AG08395 (cell line): ENCODE measurements around the gene ISL1.

Experiments
- DNase-seq: peaks from one replicate; pipeline ENCODE4 v3.0.0; 2012; ENCODE audit warnings: mixed read lengths, low spot score

The ISL1 gene

GRCh38 chr5:51386916-51387883 is 4.0 kb downstream of the ISL1 start:
- no peak for DNase-seq

DNA sequence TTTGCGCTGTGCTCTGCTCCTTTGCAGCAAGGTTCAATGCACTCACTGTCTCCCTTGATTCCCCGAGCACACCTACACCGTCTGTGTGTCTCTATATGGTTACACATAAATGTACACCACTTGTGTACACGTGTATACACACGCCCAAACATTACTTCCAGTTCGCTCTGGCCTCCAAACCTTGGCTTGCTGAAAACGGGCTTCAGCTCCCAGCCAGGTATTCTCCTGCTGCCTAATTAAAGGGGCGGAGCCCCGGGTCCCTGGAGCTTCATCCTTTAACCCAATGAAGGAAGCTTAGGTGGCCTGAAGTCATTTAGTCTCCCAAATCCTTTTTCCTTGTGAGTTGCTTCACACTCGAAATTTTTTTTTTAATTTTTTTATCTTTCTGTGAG is 4.6 kb downstream of the ISL1 start:
- no peak for DNase-seq

- no peak for DNase-seq
These were observed 5.4 kb downstream of the ISL1 start for GRCh38 chr5:51388488-51389287.

GRCh38 chr5:51389288-51389576 is 6.0 kb downstream of the ISL1 start:
- no peak for DNase-seq

GRCh38 chr5:51389577-51390463 is 6.6 kb downstream of the ISL1 start:
- DNase-seq = no peak

GRCh38 chr5:51391175-51391574 is 7.9 kb downstream of the ISL1 start:
- no peak for DNase-seq

DNA sequence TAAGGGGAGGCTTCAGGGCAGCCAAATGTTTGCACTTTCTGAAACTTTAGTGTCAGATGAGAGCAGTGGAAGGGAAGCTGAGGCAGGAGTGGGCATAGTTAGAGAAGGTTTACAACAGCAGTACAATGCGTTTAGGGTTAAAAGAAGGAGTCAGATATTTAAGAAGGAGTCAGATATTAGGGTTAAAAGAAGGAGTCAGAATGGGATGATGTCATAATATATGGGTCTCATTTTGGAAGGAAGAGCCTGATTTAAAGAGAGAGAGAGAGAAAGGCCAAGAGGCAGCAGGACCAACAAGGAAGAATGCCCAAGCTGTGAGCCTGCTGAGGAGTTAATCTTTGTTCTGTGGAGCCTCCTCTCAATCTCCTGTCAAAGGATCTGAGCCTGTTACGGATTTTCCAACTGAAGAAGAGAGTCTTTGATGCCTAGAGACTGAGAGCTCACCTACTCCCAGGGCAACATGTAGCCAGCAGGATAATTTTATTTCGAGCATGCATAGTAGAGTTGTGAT is 9.5 kb downstream of the ISL1 start:
- DNase-seq = no peak

DNA sequence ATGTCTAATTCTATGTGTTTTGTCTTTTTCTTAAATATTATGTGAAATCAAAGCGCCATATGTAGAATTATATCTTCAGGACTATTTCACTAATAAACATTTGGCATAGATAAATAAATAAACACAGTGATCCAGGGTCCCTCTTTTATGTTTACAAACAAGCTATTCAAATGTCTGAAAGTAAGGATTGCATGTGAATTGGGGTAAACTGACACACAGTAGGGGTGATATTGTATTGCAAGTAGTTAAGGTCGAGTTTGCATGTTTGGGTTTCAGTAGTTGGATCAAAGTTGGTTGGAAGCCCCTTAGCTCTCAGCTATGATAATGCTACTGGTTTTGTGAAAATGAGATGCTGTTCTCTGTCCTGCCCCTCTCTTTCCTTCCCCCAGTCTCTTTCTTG is 11.4 kb downstream of the ISL1 start:
- no peak for DNase-seq

GRCh38 chr5:51395245-51395644 is 12.0 kb downstream of the ISL1 start:
- no peak for DNase-seq

DNA sequence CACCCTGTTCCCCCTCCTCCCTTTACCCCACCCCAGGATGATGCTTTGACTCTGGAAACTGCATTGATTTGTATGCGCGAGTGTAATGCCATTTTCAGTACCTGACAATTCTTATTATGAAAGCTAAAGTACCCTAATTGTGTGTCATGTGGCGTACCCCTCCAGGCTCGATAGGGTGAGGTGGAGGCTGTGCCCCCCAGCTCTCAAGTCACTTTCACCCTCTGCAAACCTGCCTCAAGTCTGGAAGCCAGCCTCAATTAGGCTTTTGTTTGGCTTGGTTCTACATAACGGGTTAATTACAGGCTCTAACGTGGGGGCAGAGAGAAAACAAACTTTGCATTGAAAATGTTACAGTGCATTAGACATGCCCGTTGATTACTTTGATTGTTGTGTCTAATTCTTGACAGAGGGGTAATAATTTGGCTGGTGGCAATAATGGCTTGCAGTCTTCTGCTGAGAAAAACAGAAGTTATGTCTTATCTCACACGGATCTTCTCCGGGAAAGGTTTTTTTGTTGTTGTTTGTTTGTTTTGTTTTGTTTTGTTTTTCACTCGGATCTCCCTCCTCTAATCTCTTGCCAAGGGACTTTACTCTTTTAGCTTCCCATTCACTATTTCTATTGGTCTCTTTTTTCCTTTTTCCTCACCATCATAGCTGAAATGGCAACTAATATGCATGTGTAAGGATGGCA is 12.6 kb downstream of the ISL1 start:
- no peak for DNase-seq

GRCh38 chr5:51396797-51397196 is 13.5 kb downstream of the ISL1 start:
- no peak for DNase-seq

GRCh38 chr5:51397996-51398395 is 14.7 kb downstream of the ISL1 start:
- no peak for DNase-seq

DNA sequence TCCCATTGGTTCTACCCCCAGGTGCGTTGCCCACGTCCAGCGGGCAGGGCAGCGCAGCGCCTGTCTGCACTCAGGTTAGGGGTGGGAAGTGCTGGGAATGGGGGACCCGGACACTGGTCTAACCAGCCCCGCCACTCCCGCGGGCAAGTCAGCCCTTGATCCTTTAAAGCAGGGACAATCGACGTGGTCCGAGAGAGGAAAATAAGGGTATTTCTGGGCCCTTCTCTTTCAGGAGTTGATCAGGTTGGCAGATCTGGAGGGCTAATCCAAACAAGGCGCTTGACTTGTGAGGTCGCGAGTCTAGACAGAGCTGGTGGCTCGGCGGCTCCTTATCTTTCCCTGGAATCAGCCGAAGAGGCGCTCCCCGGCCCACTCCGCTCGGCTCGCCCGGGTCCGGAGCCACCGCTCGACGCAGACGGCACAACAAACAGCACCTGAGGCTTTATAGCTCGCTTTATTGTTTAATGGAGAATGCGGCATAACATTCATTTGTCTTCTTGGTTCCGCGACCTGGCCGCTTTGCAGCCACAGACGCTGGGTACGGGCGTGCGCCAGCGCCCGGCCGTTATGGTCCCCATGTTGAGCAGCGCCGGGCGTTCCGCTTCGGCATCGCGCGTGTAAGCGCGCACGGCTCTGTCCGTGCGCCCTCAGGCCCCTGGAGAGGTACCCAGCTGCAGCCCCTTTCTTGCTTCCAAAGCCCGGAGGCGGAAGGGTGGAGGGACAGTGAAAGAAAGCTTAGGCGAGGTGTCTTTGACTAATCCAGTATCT is 15.8 kb downstream of the ISL1 start:
- no peak for DNase-seq

GRCh38 chr5:51399643-51400006 is 16.4 kb downstream of the ISL1 start:
- no peak for DNase-seq

DNA sequence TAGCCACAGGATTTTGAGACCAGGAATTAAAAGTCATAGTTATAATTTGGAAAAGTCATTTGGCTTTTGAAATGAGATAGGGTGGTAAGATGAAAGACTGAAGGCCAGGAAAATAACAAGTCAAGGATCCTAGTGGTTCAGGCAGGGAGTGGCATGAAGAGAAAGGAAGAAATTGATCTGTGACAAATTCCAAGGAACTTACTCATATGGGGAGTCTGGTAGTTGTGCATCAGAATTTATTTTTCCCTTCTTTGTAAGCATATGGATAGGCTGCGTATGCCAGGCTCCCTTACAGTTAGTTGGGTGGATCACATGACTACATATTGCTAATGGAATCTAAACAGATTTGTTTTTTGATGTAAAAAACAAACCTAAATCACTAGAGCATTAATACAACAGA is 21.0 kb downstream of the ISL1 start:
- no peak for DNase-seq

GRCh38 chr5:51411921-51412325 is 28.7 kb downstream of the ISL1 start:
- DNase-seq = no peak

GRCh38 chr5:51414516-51414915 is 31.3 kb downstream of the ISL1 start:
- DNase-seq = no peak

DNA sequence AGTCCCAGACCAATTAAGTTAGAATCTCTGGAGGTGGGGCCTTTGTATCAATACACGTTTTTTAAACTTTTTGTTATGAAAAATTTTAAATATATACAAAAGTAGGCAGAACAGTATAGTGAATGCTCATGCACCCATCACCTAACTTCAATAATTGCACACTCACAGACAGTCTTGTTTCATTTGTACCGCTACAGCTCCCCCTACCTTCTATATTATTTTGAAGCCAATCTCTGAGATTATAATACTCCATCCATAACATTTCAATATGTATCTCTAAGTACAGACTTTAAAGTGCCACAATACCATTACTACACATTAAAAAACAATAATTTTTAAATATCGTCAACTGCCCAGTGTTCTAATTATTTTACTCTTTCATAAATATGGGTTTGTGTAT is 32.9 kb downstream of the ISL1 start:
- no peak for DNase-seq

GRCh38 chr5:51433052-51433710 is 49.9 kb downstream of the ISL1 start:
- no peak for DNase-seq

- DNase-seq = no peak
These were observed 56.0 kb downstream of the ISL1 start for GRCh38 chr5:51439232-51439631.
